Lower lobe of right lung (tissue), 2 donors: ENCODE results near the gene TTYH2. TPM values are rescaled to one million over a fixed set of nuclear protein-coding genes. Genes with fewer than 3 reads are reported as not detected.
A peak's percentile ranks its signal among the peaks of the same experiment; 100 is the strongest.

ENCODE experiments used
- ATAC-seq, 2 donors: fragments of 200-7000 bp; cut with Tn5 transposase; one replicate each; pipeline ENCODE4 v1.9.1; 2020 to 2022; ENCODE audit warnings: mild to moderate bottlenecking in 2 of 2, moderate library complexity in 2 of 2
- DNase-seq: peaks from one replicate; pipeline ENCODE4 v3.0.0-alpha.2; 2020
- H3K27ac ChIP-seq: fragments of 200-600 bp; one replicate; pipeline ENCODE4 v1.8.0; 2022
- H3K27me3 ChIP-seq: fragments of 200-600 bp; one replicate; pipeline ENCODE4 v1.8.0; 2022; ENCODE audit warnings: low read depth
- H3K36me3 ChIP-seq: fragments of 200-600 bp; one replicate; pipeline ENCODE4 v1.8.0; 2022; ENCODE audit warnings: mild to moderate bottlenecking
- H3K4me1 ChIP-seq: fragments of 200-600 bp; one replicate; pipeline ENCODE4 v1.8.0; 2022
- H3K4me3 ChIP-seq: fragments of 200-600 bp; one replicate; pipeline ENCODE4 v1.8.0; 2022; ENCODE audit warnings: mild to moderate bottlenecking
- H3K9me3 ChIP-seq: fragments of 200-600 bp; one replicate; pipeline ENCODE4 v1.8.0; 2022
- CTCF ChIP-seq: fragments of 200-600 bp; IDR thresholded peaks from one replicate; pipeline ENCODE4 v1.8.0; 2022; ENCODE audit warnings: antibody characterized with exemption, mild to moderate bottlenecking
- intact Hi-C: fragments of 100-400 bp; cut with DNase I; formaldehyde crosslinking; loops from one replicate; pipeline ENCODE4 v1.11.0; 2022
- total RNA-seq: library from RNA; stranded (reverse); fragmentation: NEBNext Ultra II Directional; extraction: Animal tissue kit (Norgen Biotek cat#: 25700); gene quantifications from one replicate; pipeline ENCODE4 v1.2.1, GENCODE V29; 2021
- donor health status: DM: no; HTN: yes; CAD: no; lungs with severe emphysema.

Gene TTYH2
- total RNA-seq, 1 donor from 2014 or later: 7.7 TPM

- Histone ChIP-seq H3K36me3 (no peaks in the 10 kb centered on the region), H3K4me1 (peaks cover 17% of the 10 kb centered on the region), H3K4me3 (no peak overlapping the region), H3K27ac (peak overlapping the region; percentile 41), H3K9me3 (no peaks in the 10 kb centered on the region), H3K27me3 (no peaks in the 10 kb centered on the region)
- no peak for TF ChIP-seq CTCF
- ATAC-seq (peak; percentile 76 to 78), DNase-seq (peak; percentile 62)
- intact Hi-C loops: no loop called here
These were observed 28.1 kb downstream of the TTYH2 start for GRCh38 chr17:74241431-74241830.

- no peak for TF ChIP-seq CTCF
- DNase-seq (no peak), ATAC-seq (peak; percentile 3 to 41)
- Histone ChIP-seq H3K27ac (peak overlapping the region; percentile 41), H3K9me3 (no peaks in the 10 kb centered on the region), H3K4me1 (peaks cover 17% of the 10 kb centered on the region), H3K36me3 (no peaks in the 10 kb centered on the region), H3K4me3 (no peak overlapping the region), H3K27me3 (no peaks in the 10 kb centered on the region)
- intact Hi-C loops: no loop called here
These were observed 28.5 kb downstream of the TTYH2 start for GRCh38 chr17:74241847-74242246.

GRCh38 chr17:74243013-74243755 is 29.8 kb downstream of the TTYH2 start:
- Histone ChIP-seq H3K4me3 (no peak overlapping the region), H3K27ac (no peak overlapping the region), H3K36me3 (no peaks in the 10 kb centered on the region), H3K9me3 (no peaks in the 10 kb centered on the region), H3K27me3 (no peaks in the 10 kb centered on the region), H3K4me1 (peaks cover 17% of the 10 kb centered on the region)
- ATAC-seq: no peak
- DNase-seq: no peak
- intact Hi-C loops: no loop called here
- no peak for TF ChIP-seq CTCF

GRCh38 chr17:74244128-74244527 is 30.8 kb downstream of the TTYH2 start:
- TF ChIP-seq CTCF: no peak
- H3K4me1 ChIP-seq: peaks cover 17% of the 10 kb centered on the region
- no peaks in the 10 kb centered on the region for H3K27me3 ChIP-seq
- H3K9me3 ChIP-seq: no peaks in the 10 kb centered on the region
- ATAC-seq (no peak), DNase-seq (no peak)
- H3K27ac ChIP-seq: no peak overlapping the region
- no peaks in the 10 kb centered on the region for H3K36me3 ChIP-seq
- no peak overlapping the region for H3K4me3 ChIP-seq
- intact Hi-C loops: no loop called here

GRCh38 chr17:74244548-74244947 is 31.2 kb downstream of the TTYH2 start:
- H3K27ac ChIP-seq: no peak overlapping the region
- H3K9me3 ChIP-seq: no peaks in the 10 kb centered on the region
- intact Hi-C loops: no loop called here
- ATAC-seq: peak in 1 of 2 donors; percentile 23
- H3K36me3 ChIP-seq: no peaks in the 10 kb centered on the region
- H3K4me1 ChIP-seq: peaks cover 17% of the 10 kb centered on the region
- DNase-seq: no peak
- H3K4me3 ChIP-seq: no peak overlapping the region
- no peak for TF ChIP-seq CTCF
- no peaks in the 10 kb centered on the region for H3K27me3 ChIP-seq
